A549 (cell line): ENCODE data around the gene PDK2. TPM values are rescaled to one million over a fixed set of nuclear protein-coding genes. Genes with fewer than 3 reads are reported as not detected.

ENCODE experiments used
- ATAC-seq, 2 experiments: fragments of 200-7000 bp in 1 of 2; fragments of >200 bp in 1 of 2; cut with Nextera tagmentation in 1 of 2; cut with Tn5 transposase in 1 of 2; 3 replicates each; pipeline versions ENCODE4 v1.8.0 to v1.9.1; 2018 to 2020; ENCODE audit warnings: mild to moderate bottlenecking in 1 of 2, moderate library complexity in 1 of 2
- CTCF ChIA-PET: fragments of 300-600 bp; sonication (Branson Sonifier 250); formaldehyde crosslinking; extraction: SDS; loops from one replicate; lab custom pipeline; 2021; ENCODE audit warnings: antibody characterized with exemption, inconsistent platforms; lab: Yijun Ruan, JAX
- POLR2A ChIA-PET: fragments of 350-600 bp; formaldehyde crosslinking; extraction: SDS; loops from one replicate; lab custom pipeline; 2021; ENCODE audit warnings: antibody characterized with exemption, inconsistent platforms; lab: Yijun Ruan, JAX
- DNase-seq, 2 experiments: peaks; one replicate each; pipeline versions ENCODE4 v3.0.0 to v3.0.0-alpha.2; 2011 to 2016; ENCODE audit warnings: low read depth in 1 of 2, low spot score in 1 of 2
- FAIRE-seq: peaks from 2 replicates; lab custom pipeline; 2011; peaks lifted over from hg19 to GRCh38; lab: Jason Lieb, UNC
- H3K27ac ChIP-seq, 2 experiments: fragments of >200 bp; sonication (Bioruptor Twin); formaldehyde crosslinking; 3 replicates each; pipeline ENCODE4 v1.5.1; 2016 to 2017
- H3K4me1 ChIP-seq: fragments of >200 bp; sonication (Bioruptor Twin); formaldehyde crosslinking; 3 replicates; pipeline ENCODE4 v1.6.1; 2016
- H3K4me2 ChIP-seq: fragments of >200 bp; sonication (Bioruptor Twin); formaldehyde crosslinking; 3 replicates; pipeline ENCODE4 v1.6.1; 2016
- H3K4me3 ChIP-seq: fragments of >200 bp; sonication (Bioruptor Twin); formaldehyde crosslinking; 3 replicates; pipeline ENCODE4 v1.5.1; 2016
- H3K9me3 ChIP-seq: fragments of >200 bp; sonication (Bioruptor Twin); formaldehyde crosslinking; 3 replicates; pipeline ENCODE4 v1.6.1; 2016
- BHLHE40 ChIP-seq: IDR thresholded peaks from 2 replicates; pipeline ENCODE4 v1.6.1; 2012; ENCODE audit warnings: low read depth, low read length, inconsistent platforms
- CBX2 ChIP-seq: fragments of 200-600 bp; sonication (generic); IDR thresholded peaks from 2 replicates; pipeline ENCODE4 v1.6.1; 2016; ENCODE audit warnings: low read depth, mild to moderate bottlenecking, borderline replicate concordance
- CHD2 ChIP-seq: fragments of 150-350 bp; IDR thresholded peaks from 2 replicates; pipeline ENCODE4 v1.6.1; 2014; ENCODE audit warnings: low read length; ENCODE audit not compliant: partially characterized antibody
- CTCF ChIP-seq: fragments of >200 bp; sonication (Bioruptor Twin); formaldehyde crosslinking; IDR thresholded peaks from 3 replicates; pipeline ENCODE4 v1.5.1; 2016
- EHF ChIP-seq: fragments of 250-450 bp; sonication (Bioruptor Pico); IDR thresholded peaks from 2 replicates; pipeline ENCODE4 v1.5.0; 2020; ENCODE audit warnings: mild to moderate bottlenecking
- EHMT2 ChIP-seq: fragments of 200-600 bp; sonication (generic); IDR thresholded peaks from 2 replicates; pipeline ENCODE4 v1.6.1; 2016; ENCODE audit warnings: antibody characterized with exemption, low read depth, mild to moderate bottlenecking, moderate library complexity
- ELK1 ChIP-seq: fragments of 150-350 bp; IDR thresholded peaks from 2 replicates; pipeline ENCODE4 v1.6.1; 2014; ENCODE audit warnings: low read depth, mild to moderate bottlenecking, low read length
- ESRRA ChIP-seq: fragments of 150-350 bp; IDR thresholded peaks from 2 replicates; pipeline ENCODE4 v1.6.1; 2014; ENCODE audit warnings: mild to moderate bottlenecking, low read length, borderline replicate concordance
- FOSL2 ChIP-seq, 2 experiments: fragments of 450-650 bp in 1 of 2; fragments of >200 bp in 1 of 2; sonication (Bioruptor Twin) in 1 of 2; formaldehyde crosslinking; IDR thresholded peaks; 2 replicates each; pipeline versions ENCODE4 v1.5.0 to v1.6.1; 2016 to 2020; ENCODE audit warnings: mild to moderate bottlenecking in 1 of 2, moderate library complexity in 1 of 2
- GATA3 ChIP-seq: IDR thresholded peaks from 2 replicates; pipeline ENCODE4 v1.6.1; 2012; ENCODE audit warnings: borderline replicate concordance
- HDAC2 ChIP-seq: fragments of 200-600 bp; sonication (generic); IDR thresholded peaks from 2 replicates; pipeline ENCODE4 v1.6.1; 2016
- HES2 ChIP-seq: fragments of >200 bp; sonication (Bioruptor Twin); formaldehyde crosslinking; IDR thresholded peaks from 2 replicates; pipeline ENCODE4 v1.6.1; 2016
- HMGXB4 ChIP-seq: fragments of 250-450 bp; sonication (Bioruptor Pico); IDR thresholded peaks from 2 replicates; pipeline ENCODE4 v1.5.0; 2021; ENCODE audit warnings: mild to moderate bottlenecking, moderate library complexity, borderline replicate concordance
- HOXB5 ChIP-seq: fragments of 250-450 bp; sonication (Bioruptor Pico); IDR thresholded peaks from 2 replicates; pipeline ENCODE4 v1.5.0; 2020; ENCODE audit warnings: mild to moderate bottlenecking, moderate library complexity
- JUN ChIP-seq, 2 experiments: fragments of >200 bp; sonication (Bioruptor Twin); formaldehyde crosslinking; IDR thresholded peaks; 2 replicates in 1 of 2; 3 replicates in 1 of 2; pipeline ENCODE4 v1.6.1; 2016 to 2017
- KDM1A ChIP-seq: fragments of 200-600 bp; sonication (generic); IDR thresholded peaks from 2 replicates; pipeline ENCODE4 v1.6.1; 2016; ENCODE audit warnings: low read depth, mild to moderate bottlenecking
- MAX ChIP-seq: IDR thresholded peaks from 2 replicates; pipeline ENCODE4 v1.6.1; 2012
- MAZ ChIP-seq: fragments of 150-350 bp; IDR thresholded peaks from 2 replicates; pipeline ENCODE4 v1.6.1; 2014; ENCODE audit warnings: antibody characterized with exemption, low read depth, low read length, borderline replicate concordance
- MYC ChIP-seq: IDR thresholded peaks from 2 replicates; pipeline ENCODE4 v1.6.1; 2012; ENCODE audit warnings: mild to moderate bottlenecking, inconsistent platforms, low read length, improper control_type of control experiment, borderline replicate concordance
- NR3C1 ChIP-seq: fragments of >200 bp; sonication (Bioruptor Twin); formaldehyde crosslinking; IDR thresholded peaks from 3 replicates; pipeline ENCODE4 v1.6.1; 2017
- PHF8 ChIP-seq: fragments of 200-600 bp; sonication (generic); IDR thresholded peaks from 2 replicates; pipeline ENCODE4 v1.6.1; 2016; ENCODE audit warnings: low read depth, mild to moderate bottlenecking, antibody characterized with exemption, moderate library complexity, borderline replicate concordance
- POLR2AphosphoS2 ChIP-seq: conservative IDR thresholded peaks from 2 replicates; pipeline ENCODE4 v1.6.1; 2012; ENCODE audit warnings: low read length, improper control_type of control experiment, inconsistent platforms
- RARB ChIP-seq: fragments of 250-450 bp; sonication (Bioruptor Pico); IDR thresholded peaks from 2 replicates; pipeline ENCODE4 v1.8.0; 2021; ENCODE audit warnings: mild to moderate bottlenecking, moderate library complexity
- RCOR1 ChIP-seq: fragments of 150-350 bp; IDR thresholded peaks from 2 replicates; pipeline ENCODE4 v1.6.1; 2014; ENCODE audit warnings: antibody characterized with exemption, low read length, low read depth
- RNF2 ChIP-seq: fragments of 200-600 bp; sonication (generic); IDR thresholded peaks from 2 replicates; pipeline ENCODE4 v1.6.1; 2016; ENCODE audit warnings: low read depth, mild to moderate bottlenecking, antibody characterized with exemption, moderate library complexity, borderline replicate concordance
- SMC3 ChIP-seq: fragments of >200 bp; sonication (Bioruptor Twin); formaldehyde crosslinking; IDR thresholded peaks from 3 replicates; pipeline ENCODE4 v1.6.1; 2018; ENCODE audit warnings: inconsistent platforms
- SREBF2 ChIP-seq: fragments of 450-650 bp; IDR thresholded peaks from 2 replicates; pipeline ENCODE4 v1.6.1; 2014; ENCODE audit warnings: mild to moderate bottlenecking, moderate library complexity
- ZC3H11A ChIP-seq: fragments of 450-650 bp; IDR thresholded peaks from 2 replicates; pipeline ENCODE4 v1.6.1; 2014; ENCODE audit warnings: antibody characterized with exemption, mild to moderate bottlenecking
- ZFP36 ChIP-seq: fragments of 450-650 bp; IDR thresholded peaks from 2 replicates; pipeline ENCODE4 v1.6.1; 2014; ENCODE audit warnings: borderline replicate concordance; ENCODE audit not compliant: partially characterized antibody
- ZNF302 ChIP-seq: fragments of 250-450 bp; sonication (Bioruptor Pico); IDR thresholded peaks from 2 replicates; pipeline ENCODE4 v1.9.0; 2021; ENCODE audit warnings: inconsistent platforms, mild to moderate bottlenecking, moderate library complexity
- WGBS: methylation state at CpG from one replicate; pipeline ENCODE4 v1.1.6; 2017; ENCODE audit errors: missing lambda C conversion rate; 5-methylcytosine and 5-hydroxymethylcytosine counted together
- polyA plus RNA-seq, 4 experiments: library from polyadenylated mRNA; depleted of rRNA in 3 of 4; stranded (reverse); fragments of >200 nt; fragmentation: RNase III in 1 of 4; extraction: RNeasy Plus Mini Kit Qiagen cat#74134 plus additional on column Dnase treatment in 1 of 4; gene quantifications; 2 replicates in 3 of 4; 3 replicates in 1 of 4; pipeline ENCODE4 v1.2.3, GENCODE V29; 2011 to 2017

The PDK2 gene
- polyA plus RNA-seq, 2 of the 4 experiments (the other 2 are of a cell fraction): 14.1 to 28.5 TPM

- FAIRE-seq (no peak), DNase-seq (no peak), ATAC-seq (no peak)
- Histone ChIP-seq H3K27ac (no peak overlapping the region), H3K9me3 (no peaks in the 10 kb centered on the region), H3K4me3 (no peak overlapping the region), H3K4me1 (peaks cover 20% of the 10 kb centered on the region), H3K4me2 (no peak overlapping the region)
- ChIA-PET CTCF (interaction anchor here (0.8 to 60.2 kb wide), 16 partner anchors 8 to 339 kb away, joined by 3 to 1356 read pairs (median 15); partner anchors contain the start of genes COL1A1, PDK2, PPP1R9B and RSAD1), POLR2A (interaction anchor here (0.6 to 1.8 kb wide), 3 partner anchors 10 to 144 kb away, joined by 3 to 10 read pairs (median 4); no protein-coding TSS in a partner anchor)
- WGBS: 87% methylated on average over 15 of the region's 15 CpGs
- no peak for TF ChIP-seq BHLHE40
- no peak for TF ChIP-seq ZFP36
- no peak for TF ChIP-seq PHF8
- TF ChIP-seq ESRRA: no peak
- no peak for TF ChIP-seq RARB
- no peak for TF ChIP-seq MYC
- no peak for TF ChIP-seq NR3C1
- no peak for TF ChIP-seq CHD2
- no peak for TF ChIP-seq POLR2AphosphoS2
- no peak for TF ChIP-seq RNF2
- no peak for TF ChIP-seq GATA3
- TF ChIP-seq ELK1: no peak
- TF ChIP-seq HMGXB4 (CRISPR knock-in tag): no peak
- TF ChIP-seq RCOR1: no peak
- no peak for TF ChIP-seq ZC3H11A
Measured at GRCh38 chr17:50139185-50139783, 44.1 kb downstream of the PDK2 start.

- Histone ChIP-seq H3K27ac (no peak overlapping the region), H3K9me3 (no peaks in the 10 kb centered on the region), H3K4me2 (no peak overlapping the region), H3K4me1 (peaks cover 18% of the 10 kb centered on the region), H3K4me3 (no peak overlapping the region)
- CTCF ChIA-PET: interaction anchor here (0.6 to 60.2 kb wide), 17 partner anchors 8 to 256 kb away, joined by 3 to 1356 read pairs (median 10); partner anchors contain the start of genes COL1A1, PDK2, PPP1R9B and SAMD14
- 58% methylated on average over 19 of the region's 19 CpGs for WGBS
- FAIRE-seq: no peak
- POLR2A ChIA-PET: interaction anchor here (0.6 to 1.8 kb wide), 2 partner anchors 11 to 143 kb away, joined by 4 to 10 read pairs; no protein-coding TSS in a partner anchor
- ATAC-seq: peak; percentile 66 to 89
- DNase-seq: peak; percentile 89 to 91
- TF ChIP-seq FOSL2 (IDR thresholded peaks at IDR 0.05): no peak
- TF ChIP-seq FOSL2 (CRISPR knock-in tag; IDR thresholded peaks at IDR 0.05): peak; percentile 45; the same call in 1 of the 2 replicates
- no peak for TF ChIP-seq HDAC2
- TF ChIP-seq CTCF: peak; percentile 90
- TF ChIP-seq SREBF2: no peak
- TF ChIP-seq ZNF302 (CRISPR knock-in tag): no peak
- no peak for TF ChIP-seq HES2
- peak; percentile 70 for TF ChIP-seq SMC3
- TF ChIP-seq RCOR1: no peak
- TF ChIP-seq JUN (IDR thresholded peaks at IDR 0.05): peak in 1 of 2 experiments; percentile 46; a peak in 1 of 5 replicates
- peak; percentile 80; the same call in 1 of the 2 replicates for TF ChIP-seq MAZ
- no peak for TF ChIP-seq KDM1A
- TF ChIP-seq HOXB5 (CRISPR knock-in tag): no peak
- no peak for TF ChIP-seq EHF (CRISPR knock-in tag)
- TF ChIP-seq MAX: peak; percentile 61; the same call in 1 of the 2 replicates
- no peak for TF ChIP-seq RARB
- TF ChIP-seq EHMT2: no peak
- TF ChIP-seq CBX2: no peak
- TF ChIP-seq ESRRA: no peak
- TF ChIP-seq PHF8: no peak
Measured at GRCh38 chr17:50139950-50140885, 45.1 kb downstream of the PDK2 start.
